GM20431 (cell line): Measurements from ENCODE around the gene GOLGA6L26.
"Not testable (repeated sequence)": the region's sequence is repeated elsewhere in the genome, so short reads cannot be mapped to it uniquely, and the experiment has no call there.

Experiments used
- in situ Hi-C: fragments of 300-500 bp; cut with MseI, MboI; formaldehyde crosslinking; loops from one replicate; pipeline ENCODE4 v1.15.0; 2020; ENCODE audit warnings: low sequenced_read_pairs; ENCODE audit not compliant: unreplicated experiment

GOLGA6L26 gene, protein sequence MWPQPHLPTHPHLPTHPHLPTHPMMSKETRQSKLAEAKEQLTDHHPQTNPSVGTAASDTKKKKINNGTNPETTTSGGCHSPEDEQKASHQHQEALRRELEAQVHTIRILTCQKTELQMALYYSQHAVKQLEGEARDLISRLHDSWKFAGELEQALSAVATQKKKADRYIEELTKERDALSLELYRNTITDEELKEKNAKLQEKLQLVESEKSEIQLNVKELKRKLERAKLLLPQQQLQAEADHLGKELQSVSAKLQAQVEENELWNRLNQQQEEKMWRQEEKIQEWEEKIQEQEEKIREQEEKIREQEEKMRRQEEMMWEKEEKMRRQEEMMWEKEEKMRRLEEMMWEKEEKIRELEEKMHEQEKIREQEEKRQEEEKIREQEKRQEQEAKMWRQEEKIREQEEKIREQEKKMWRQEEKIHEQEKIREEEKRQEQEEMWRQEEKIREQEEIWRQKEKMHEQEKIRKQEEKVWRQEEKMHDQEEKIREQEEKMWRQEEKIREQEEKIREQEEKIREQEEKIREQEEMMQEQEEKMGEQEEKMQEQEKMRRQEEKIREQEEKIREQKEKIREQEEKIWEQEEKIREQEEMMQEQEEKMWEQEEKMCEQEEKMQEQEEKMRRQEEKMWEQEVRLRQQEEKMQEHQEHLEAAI

DNA sequence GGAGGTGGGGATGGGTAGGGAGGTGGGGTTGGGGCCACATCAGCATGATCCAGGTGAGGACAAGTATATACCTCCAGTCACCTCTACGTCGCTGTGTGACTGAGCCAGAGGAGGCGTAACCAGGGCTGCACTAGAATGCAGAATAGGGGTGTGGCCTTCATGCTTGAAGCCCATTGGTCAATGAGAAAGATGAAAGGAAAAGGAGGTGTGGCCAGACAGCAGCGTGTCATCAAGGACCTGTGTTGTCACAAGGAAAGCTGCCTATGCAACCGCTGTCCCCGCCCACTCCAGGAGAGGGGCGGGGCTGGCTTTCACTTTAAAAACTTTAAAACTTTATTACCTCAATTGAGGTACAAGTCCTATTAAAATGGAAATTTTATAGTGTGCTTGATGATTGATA lies at the start of gene GOLGA6L26:
Gene GOLGA6L26 (minus strand): TSS at position 101 of the 400 bp plus-strand sequence. CDS start 61 bp downstream, at position 40.
- in situ Hi-C loops = not testable (repeated sequence)

DNA sequence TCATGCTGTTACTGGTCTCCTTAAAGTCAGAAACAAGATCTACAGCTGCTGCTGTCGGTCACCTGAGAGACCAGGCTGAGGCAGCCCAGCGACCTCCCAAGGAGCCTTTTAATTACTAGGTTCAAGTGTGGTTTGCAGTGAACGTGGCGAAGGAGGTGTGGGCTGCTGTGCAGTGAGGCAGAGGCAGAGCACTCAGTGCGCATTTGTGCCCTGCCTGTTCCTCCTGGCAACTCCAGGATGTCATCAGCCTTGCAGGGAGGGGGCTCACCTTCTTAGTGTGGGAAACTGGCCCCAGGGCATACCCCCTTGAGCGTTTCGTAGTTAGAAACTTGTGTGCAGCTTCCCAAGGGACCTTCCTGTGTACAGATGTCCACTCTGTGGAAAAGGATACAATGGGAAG lies 47.2 kb upstream of the GOLGA6L26 start:
- in situ Hi-C loops = not testable (repeated sequence)

DNA sequence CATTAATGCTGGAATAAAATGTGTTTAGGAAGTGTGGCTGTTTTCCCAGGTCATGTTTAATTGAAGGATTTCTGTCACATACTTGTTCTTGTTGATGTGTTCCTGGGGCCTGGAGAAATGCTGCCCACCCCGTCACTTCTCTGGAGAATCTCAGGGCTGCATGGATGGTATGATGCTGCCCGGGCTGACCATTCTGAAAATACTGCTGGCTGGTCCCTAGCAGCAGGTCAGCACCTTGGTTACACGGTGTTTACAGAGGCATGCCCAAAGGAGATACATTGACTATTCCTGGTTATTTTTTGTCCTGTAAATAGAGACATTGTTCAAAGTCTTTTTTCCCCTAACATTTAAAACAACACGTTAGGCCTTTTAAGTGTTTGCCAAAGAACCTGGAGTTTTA lies 46.7 kb upstream of the GOLGA6L26 start:
- in situ Hi-C loops = not testable (repeated sequence)

DNA sequence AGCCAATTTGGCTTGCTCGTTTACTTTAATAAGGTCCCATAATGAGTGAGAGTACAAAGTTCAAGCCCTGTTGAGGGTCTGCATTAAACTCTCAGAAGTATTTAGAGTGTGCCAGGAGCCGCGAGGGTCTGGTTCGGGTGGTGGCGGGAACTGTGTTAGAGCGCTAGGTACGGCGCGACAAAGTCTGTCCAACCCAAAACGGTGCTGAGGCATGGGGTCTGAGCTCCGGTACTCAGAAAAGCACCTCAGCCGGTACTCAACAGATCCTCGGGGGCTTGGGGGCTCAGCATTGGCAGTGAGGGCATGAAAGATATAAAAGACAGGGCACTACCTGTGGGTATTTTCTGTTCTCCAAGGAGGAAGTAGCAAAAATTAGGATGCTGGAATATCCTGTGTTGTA lies 45.0 kb upstream of the GOLGA6L26 start:
- in situ Hi-C loops = not testable (repeated sequence)

DNA sequence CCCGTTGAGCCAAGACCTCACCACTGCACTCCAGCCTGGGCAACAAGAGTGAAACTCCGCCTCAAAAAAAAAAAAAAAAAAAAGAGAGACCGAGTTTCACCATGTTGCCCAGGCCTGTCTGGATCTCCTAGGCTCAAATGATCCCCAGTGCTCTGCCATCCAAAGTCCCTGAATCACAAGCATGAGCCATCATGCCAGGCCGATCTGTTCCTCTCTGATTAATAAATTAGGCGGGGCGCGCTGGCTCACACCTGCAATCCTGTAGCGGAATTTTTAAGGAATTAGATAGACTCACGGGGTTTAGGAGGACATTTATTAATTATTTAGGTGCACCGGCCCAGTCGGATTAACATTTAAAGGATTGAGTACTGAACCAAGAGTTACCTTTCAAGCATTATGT lies 40.2 kb upstream of the GOLGA6L26 start:
- in situ Hi-C loops = not testable (repeated sequence)

DNA sequence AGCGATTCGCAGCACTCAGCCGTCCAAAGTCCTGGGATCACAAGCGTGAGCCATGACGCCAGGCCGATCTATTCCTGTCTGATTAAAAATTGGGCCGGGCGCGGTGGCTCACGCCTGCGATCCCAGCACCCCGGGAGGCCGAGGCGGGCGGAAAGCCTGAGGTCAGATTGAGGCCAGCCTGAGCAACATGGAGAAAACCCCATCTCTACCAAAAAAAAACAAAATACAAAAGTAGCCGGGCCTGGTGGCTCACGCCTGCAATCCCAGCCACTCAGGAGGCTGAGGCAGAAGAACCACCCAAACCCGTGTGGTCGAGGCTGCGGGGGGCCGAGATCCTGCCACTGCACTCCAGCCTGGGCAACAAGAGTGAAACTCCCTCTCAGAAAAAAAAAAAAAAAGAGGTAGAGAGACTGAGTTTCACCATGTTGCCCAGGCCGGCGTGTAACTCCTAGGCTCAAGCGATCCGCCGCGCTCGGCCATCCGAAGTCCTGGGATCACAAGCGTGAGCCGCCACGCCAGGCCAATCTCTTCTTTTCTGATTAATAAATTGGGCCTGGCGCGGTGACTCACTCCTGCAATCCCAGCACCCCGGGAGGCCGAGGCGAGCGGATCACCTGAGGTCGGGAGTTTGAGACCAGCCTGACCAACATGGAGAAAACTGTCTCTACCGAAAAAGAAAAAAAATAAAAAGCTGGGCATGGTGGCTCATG lies 39.0 kb upstream of the GOLGA6L26 start:
- in situ Hi-C loops = not testable (repeated sequence)

DNA sequence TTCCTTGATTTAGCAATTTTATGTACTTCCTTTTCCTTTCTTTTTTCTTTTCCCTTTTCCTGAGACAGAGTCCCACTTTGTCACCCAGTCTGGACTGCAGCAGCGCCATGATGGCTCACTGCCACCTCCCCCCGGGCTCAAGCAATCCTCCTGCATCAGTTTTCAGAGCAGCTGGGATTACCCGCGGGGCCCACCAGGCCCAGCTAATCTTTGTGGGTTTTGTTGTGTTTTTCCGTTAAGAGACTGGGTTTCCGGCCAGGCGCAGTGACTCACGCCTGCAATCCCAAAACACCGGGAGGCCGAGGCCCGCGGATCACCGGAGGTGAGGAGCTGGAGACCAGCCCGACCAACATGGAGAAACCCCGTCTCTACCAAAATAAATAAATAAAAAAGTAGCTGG lies 38.3 kb upstream of the GOLGA6L26 start:
- in situ Hi-C loops = no loop called here

DNA sequence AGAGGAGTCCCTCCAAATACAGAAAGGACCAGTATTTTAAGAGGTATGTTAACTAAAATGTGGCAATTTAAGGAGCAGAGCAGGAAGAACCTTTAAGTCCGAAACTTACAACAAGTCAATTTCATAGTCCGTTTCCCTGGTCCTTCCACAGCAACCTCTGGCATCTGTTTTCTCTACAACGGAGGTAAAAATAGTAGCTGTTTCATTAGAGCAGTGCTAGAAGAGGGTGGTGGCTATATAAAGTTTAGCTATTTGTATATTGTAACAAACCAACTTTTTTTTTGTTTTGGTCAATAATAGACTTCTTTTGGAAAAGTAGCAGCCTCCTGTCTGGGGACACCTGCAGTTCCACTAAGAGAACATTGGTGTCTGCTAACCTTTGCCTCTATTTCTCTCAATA lies 37.9 kb upstream of the GOLGA6L26 start:
- in situ Hi-C loops = not testable (repeated sequence)

DNA sequence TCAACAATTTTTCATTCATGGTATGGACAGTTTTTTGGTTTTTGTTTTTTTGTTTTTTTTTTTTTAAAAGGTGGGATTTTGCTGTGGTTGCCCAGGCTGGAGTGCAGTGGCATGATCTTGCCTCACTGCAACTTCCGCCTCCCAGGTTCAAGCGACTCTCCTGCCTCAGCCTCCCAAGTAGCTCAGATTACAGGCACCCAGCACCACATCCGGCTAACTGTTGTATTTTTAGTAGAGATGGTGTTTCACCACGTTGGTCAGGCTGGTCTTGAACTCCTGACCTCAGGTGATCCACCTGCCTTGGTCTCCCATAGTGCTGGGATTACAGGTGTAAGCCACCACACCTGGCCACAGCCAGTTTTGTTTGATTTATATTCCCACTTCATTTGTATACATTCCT lies 37.1 kb upstream of the GOLGA6L26 start:
- in situ Hi-C loops = not testable (repeated sequence)

DNA sequence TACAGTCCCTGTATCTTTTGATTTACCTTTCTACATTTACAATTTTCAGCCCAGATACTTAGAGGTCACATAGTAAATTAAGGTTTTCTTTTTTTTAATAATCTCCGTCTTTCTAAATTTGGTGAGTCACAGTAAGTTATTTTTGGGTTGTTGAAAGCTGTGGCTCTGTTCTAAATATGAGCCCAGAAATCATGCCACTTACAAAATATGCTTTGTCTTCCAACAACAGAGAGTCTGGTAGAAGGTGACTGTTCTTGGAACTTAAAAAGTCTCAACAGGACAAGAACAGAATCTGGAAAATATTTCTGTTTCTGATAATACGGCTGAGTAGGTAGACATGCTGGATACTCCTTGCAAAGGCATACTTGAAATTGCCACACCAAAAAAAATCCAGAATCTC lies 36.6 kb upstream of the GOLGA6L26 start:
- in situ Hi-C loops = no loop called here

DNA sequence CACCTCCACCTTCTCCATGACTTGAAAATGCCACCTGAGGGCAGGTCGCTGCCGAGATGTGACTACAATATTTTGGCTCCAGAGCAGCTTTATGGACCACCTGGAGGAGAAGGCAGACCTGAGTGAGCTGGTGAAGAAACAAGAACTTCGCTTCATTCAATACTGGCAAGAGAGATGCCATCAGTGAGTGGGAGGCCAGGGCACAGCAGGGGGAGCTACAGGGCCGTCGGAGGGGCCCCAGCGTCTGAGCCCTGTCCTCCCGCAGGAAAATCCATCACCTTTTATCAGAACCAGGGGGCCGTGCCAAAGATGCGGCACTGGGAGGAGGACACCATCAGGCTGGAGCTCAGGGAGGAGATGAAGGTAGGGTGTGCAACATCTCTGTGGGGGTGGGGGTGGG lies 30.3 kb upstream of the GOLGA6L26 start:
- in situ Hi-C loops = not testable (repeated sequence)

DNA sequence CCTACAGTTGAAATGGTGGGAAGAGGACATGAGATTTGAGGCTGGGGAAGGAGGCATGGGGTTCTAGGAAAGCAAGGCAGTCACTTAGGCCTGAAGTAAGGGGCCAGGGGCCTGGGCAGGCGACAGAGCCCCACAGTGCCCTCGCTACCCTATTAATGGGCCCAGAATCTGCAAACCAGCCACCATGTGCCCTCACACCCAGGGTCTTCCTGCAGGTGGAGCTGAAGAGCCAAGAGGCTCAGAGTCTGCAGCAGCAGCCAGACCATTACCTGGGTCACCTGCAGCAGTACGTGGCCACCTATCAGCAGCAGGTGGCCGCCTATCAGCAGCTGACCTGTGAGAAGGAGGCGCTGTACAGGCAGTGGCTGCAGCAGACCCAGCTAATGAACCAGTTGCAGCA lies 28.6 kb upstream of the GOLGA6L26 start:
- in situ Hi-C loops = not testable (repeated sequence)

DNA sequence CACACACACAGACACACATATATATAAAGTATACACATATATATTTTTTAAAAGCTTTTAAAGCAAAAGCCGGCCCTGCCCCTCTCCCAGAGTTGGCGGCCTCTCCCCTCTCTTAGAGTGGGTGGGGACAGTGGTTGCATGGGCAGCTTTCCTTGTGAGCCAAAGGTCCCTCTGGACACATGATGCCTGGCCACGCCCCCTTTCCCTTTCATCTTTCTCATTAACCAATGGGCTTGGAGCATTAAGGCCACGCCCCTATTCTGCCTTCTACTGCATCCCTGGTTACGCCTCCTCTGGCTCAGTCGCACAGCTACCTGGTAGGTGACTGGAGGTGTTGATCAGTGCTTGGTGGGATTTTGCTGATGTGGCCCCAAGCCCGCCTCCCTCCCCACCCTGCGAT lies 20.5 kb upstream of the GOLGA6L26 start, which contains the start of gene GOLGA8S:
Gene GOLGA8S (plus strand): TSS at position 301 of the 400 bp plus-strand sequence. CDS start 62 bp downstream, at position 363.
- in situ Hi-C loops = not testable (repeated sequence)

DNA sequence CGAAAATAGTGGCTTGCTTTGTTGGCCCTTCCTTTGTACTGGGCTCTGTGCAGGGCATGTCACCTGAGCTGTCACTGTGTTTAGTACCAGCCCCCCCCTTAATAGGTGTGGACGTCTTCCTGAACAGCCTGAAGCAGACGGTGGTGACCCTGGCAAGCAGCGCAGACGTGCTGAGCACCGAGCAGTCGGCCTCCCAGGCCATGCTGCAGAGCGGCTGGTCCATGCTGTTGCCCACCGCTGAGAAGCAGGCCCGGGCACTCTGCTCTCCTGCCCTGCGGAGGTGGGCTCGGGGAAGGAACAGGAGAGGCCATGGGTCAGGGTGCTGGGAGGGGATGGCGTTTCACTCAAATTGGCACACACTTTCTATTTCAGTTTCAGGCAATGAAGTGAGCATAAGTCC lies 22.8 kb downstream of the GOLGA6L26 start:
- in situ Hi-C loops = not testable (repeated sequence)

DNA sequence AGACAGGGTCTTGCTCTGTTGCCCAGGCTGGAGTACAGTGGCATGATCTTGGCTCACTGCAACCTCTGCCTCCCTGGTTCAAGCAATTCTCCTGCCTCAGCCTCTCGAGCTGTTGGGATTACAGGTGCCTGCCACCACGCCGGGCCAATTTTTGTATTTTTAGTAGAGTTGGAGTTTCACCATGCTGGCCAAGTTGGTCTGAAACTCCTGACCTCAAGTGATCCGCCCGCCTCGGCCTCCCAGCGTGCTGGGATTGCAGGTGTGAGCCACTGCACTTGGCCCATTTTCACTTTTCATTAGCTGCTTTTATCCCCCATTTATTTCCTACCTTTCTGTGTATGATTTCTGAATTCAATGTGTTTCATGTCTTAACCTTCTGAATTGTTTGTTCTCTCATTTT lies 28.1 kb downstream of the GOLGA6L26 start:
- in situ Hi-C loops = not testable (repeated sequence)

DNA sequence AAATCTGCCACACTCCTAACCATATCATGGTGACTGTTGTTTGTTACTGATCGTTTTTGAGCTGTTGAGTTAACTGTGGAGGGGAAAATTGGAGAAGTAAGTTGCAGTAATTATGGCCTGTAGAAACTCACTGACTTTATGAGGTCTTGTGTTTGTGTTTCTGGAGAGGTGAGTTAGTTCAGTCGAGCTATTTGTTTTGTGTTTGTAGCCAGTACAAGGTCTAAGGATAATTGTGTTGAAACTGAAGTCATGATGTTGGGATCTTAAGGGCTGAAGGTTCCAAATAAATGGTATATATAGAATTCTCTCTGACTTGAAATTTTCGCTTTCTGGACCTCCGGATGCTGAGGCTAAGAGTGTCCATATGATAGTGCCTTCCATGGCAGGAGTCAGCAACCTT lies 29.2 kb downstream of the GOLGA6L26 start:
- in situ Hi-C loops = not testable (repeated sequence)

DNA sequence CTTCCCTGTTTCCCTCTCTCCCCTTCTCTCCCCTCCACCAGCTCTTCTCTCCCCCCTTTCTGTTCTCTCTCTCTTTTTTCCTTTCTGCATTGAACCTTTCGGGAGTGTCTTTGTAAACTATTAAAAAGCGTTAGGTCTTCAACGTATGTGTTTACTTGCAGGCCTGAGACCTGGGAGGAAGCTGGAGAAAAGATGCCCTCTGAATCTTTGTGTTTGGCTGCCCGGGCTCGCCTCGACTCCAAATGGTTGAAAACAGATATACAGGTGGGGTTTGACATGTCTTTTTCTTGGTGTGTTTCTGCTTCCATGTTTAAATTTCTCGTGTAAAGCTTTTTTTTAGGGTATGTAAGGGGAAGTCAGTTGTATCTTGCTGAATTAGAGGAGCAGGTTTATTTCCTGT lies 29.7 kb downstream of the GOLGA6L26 start:
- in situ Hi-C loops = not testable (repeated sequence)

DNA sequence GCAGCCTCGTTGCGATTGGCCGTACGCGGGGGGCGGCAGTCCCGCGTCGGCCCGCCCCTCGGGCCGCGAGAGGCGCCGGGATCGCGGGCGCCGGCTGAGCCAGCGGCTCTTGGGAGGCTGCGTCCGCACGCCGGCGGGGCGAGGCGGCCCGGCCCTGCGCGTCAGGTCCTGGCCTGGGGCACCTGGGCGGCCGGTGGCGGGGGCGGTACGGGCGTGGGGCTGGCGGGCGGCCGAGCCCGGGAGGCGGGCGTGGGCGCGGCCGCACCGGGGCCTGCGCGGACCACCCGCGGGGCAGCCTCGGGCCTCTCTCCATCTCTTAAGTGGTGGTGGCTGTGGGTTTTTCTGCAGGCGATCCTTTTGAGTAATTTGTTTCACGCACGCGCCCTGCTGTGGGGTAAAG lies 30.3 kb downstream of the GOLGA6L26 start:
- in situ Hi-C loops = not testable (repeated sequence)

DNA sequence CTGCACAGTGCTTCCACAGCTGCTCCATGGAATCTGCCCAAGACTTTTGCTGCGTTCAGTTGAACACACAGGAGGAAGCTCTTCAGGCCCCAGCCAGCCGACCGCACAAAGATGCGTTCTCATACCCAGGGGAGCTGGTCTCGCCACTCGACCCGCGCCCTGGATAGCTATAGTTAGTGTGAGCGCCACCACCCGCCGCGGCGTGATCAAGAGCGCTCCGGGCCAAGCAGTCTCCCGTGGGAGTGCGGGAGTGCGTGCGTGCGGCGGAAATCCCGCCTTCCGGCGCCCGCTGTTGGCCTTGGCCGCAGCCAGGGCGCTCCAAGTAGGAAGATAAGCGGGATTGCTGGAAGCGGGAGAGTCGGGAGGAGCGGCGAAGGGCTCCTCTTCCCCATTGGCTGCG lies 30.8 kb downstream of the GOLGA6L26 start:
- in situ Hi-C loops = not testable (repeated sequence)
